HS-5 (cell line): Measurements from ENCODE around the gene GRID2.

ENCODE experiments used
- DNase-seq: peaks from one replicate; pipeline ENCODE4 v3.0.0-alpha.2; 2012; ENCODE audit warnings: low read depth

Gene GRID2

DNA sequence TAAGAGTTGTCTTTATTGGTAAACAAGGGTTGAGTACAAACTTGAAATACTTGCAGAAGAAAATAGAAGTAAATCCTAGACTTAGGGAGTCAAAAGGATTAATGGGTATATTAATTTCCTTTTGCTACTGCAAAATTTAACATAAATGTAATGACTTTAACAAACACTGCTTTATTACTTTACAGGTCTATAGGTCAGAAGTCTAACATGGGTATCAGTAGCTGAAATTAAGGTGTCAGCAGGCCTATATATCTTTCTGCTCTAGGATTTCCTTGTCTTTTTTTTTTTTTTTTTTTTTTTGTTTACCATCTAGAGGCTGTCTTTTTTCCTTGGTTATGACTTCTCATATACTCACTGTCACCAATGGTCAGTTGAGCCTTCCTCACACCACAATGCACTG lies 220.4 kb downstream of the GRID2 start:
- DNase-seq = no peak

GRCh38 chr4:92528541-92528940 lies 224.8 kb downstream of the GRID2 start:
- DNase-seq = no peak

DNA sequence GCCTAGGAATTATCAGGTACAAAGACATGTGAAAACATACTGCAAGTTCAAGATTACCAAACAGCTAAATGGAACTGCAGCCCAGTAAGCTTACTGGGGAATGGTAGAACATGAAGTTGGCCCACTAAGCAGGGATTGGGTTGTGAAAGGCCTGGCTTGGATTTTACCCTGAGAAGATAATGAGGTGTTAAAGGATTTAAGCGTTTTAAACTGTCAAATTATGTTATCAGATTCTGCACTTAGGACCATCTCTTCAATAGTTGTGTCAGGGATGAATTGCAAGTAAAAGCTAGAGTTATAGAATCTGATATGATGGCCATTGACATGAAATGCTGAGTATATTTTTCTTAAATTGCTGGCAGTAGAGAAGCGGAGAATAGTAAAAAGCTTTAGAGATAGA lies 225.7 kb downstream of the GRID2 start:
- DNase-seq = no peak

DNA sequence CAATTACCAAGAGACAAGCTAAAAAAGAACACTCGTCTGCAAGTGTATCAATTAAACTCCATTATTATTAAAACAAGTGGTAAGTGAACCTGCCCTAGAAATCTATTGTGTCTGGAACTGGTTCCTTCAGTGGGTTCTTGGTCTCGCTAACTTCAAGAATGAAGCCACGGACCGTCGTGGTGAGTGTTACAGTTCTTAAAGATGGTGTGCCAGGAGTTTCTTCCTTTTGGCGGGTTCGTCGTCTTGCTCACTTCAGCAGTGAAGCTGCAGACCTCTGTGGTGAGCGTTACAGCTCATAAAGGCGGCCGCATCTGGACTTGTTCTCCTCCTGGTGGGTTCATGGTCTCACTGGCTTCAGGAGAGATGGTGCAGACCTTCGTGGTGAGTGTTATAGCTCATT lies 231.8 kb downstream of the GRID2 start:
- DNase-seq = no peak

- no peak for DNase-seq
These were observed 247.8 kb downstream of the GRID2 start for GRCh38 chr4:92551616-92552015.

DNA sequence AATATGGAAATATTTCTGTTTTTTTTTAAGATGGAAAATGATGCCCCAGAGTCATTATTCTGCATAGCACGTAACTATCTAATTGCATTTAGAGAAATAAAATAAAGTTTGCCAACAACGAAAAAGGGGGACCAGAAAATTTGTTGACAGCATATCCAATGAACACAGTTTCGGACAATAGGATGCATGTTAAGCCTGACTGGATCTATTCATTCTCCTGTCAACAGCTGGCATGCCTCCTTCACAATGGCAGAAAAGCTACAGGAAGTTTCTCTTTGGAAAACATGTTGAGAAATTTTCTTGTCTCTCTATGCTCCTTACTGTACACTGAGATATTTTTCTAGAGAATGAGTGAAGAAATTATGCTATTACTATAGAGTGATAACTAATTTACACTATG lies 262.5 kb downstream of the GRID2 start:
- DNase-seq = no peak

DNA sequence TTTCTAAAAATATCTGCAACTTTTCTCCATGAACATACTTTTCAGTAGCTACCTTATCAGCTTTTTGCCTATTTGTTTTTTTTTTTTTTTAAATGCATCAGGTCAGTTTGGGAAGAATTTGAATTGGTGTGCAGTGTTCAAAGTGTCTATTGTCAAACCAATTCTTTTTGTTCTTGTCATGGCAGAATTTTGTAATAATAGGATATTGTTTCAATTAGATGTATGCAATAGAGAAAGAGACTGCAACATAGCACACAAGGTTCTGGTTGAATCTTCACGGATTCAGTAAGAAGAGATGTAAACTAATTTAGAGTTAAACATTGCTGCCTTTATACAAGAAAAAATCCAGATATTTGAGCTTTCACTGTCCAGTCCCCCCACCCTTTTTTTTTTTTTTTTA lies 277.1 kb downstream of the GRID2 start:
- DNase-seq = no peak

DNA sequence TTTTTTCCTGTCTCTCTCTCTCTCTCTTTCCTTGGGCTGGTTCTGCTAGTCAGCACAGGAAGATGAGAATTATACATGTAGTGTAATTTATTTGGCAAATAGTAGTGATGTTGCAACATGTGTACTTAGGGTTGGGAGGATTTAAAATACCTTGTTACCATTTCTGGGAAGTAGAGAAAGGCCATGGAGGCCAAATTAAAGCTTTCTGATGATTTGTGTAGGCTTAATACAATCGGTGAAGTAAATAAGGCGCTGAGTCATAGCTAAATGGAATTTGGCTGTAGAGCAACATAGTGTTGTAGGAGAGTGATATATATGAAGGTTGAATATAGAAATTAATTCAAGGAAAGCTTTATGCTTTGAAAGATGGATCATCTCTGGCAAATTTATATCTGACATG lies 295.3 kb downstream of the GRID2 start:
- no peak for DNase-seq

DNA sequence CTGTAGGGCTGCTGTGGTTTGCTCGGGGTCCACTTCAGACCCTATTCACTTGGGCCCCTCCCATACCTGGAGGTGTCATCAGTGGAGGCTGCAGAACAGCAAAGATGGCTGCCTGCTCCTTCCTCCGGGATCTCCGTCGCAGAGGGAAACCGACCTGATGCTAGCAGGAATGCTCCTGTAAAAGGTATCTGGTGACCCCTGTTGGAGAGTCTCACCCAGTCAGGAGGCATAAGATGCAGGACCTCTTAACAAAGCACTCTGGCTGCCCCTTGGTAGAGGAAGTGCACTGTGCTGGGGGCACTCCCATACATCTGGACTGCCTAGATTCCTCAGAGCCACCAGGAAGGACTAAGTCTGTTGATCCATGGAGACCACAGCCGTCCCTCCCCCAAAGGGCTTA lies 296.9 kb downstream of the GRID2 start:
- DNase-seq = no peak

GRCh38 chr4:92606227-92606626 lies 302.5 kb downstream of the GRID2 start:
- DNase-seq = no peak

DNA sequence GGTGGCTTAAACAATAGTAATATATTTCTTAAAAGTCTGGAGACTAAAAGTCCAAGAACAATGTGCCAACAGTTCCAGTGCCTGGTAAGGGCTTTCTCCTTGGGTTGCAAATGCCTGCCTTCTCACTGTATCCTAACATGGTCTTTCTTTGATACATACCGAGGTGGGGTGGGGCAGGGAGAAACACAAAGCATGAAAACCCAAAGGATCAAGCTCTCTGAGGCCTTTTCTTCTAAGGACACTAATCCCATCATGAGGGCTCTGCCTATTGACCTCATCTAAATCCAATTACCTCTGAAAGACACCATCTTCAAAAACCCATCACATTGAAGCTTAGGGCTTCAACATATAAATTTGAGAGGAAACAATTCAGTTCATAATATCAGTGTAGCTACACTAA lies 311.3 kb downstream of the GRID2 start:
- no peak for DNase-seq

DNA sequence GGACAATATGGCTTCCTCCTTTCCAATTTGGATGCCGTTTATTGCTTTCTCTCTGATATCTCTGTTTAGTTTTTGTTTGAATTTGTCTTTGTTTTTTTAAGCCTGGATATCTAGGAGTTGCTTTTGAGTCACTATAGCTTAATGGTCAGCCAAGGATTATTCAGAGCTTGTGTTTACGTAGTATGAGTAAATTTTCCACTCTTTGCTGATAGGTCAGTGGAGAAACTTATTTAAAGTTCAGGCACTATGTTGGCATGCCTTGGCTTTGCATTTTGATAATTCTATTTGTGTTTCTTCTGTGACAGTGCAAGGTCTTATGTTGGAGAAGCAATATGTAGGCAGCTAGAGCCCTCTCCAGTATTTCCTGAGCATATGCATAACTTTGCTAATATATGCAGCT lies 315.2 kb downstream of the GRID2 start:
- DNase-seq = no peak

- no peak for DNase-seq
These were observed 325.5 kb downstream of the GRID2 start for GRCh38 chr4:92629302-92629701.

- no peak for DNase-seq
These were observed 331.1 kb downstream of the GRID2 start for GRCh38 chr4:92634882-92635281.

DNA sequence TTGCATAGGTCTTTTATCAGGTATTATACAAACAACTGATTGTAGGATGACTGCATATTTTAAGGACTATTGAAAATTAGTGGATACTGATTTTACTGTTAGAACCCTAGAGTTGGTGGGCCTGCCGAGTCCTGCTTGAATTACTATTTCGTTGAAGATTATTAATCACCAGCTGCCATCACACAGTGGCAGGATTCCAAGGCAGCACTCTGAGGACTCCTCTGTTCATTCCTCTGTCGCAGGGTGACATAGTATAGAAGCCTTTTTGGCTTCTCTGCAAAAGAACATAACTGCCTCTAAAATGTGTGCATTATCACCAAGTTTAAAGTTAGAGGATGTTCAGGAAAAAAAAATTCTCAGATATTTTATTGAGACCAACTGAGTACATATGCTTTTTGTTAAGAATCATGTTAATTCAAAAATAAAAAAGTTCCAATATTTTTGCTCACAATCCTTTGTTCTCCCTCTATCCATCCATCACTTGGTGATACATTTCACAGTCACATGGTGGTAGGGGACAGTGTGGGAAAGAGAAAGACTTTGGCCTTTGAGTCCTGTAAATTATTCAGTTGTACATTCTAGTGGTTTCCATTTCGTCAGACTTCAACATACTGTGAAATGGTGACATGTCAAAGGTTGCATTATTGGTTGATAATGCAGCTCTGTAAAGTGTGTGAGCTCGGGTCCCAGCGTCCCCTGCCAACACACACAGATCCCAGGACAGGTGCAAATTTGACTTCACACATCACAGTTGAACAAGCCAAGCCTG lies 332.5 kb downstream of the GRID2 start:
- no peak for DNase-seq

GRCh38 chr4:92641409-92641808 lies 337.6 kb downstream of the GRID2 start:
- DNase-seq = no peak

- DNase-seq = no peak
These were observed 343.1 kb downstream of the GRID2 start for GRCh38 chr4:92646826-92647225.

GRCh38 chr4:92651536-92651935 lies 347.8 kb downstream of the GRID2 start:
- DNase-seq = no peak

DNA sequence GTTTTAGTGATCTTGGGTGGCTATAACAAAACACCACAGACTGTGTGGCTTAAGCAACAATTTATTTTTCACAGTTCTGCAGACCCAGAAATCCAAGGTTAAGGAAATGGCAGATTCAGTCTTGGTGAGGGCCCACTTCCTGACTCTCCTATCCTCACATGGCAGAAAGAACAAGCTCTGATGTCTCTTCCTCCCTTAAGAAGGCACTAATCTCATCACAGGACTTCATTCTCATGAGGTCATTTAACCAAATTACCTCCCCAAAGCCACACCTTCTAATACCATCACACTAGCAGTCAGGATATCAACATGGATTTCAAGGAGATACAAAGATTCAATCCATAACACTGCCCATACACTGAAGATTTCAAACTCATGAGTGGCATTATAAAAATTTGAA lies 350.3 kb downstream of the GRID2 start:
- DNase-seq = no peak

- no peak for DNase-seq
These were observed 353.9 kb downstream of the GRID2 start for GRCh38 chr4:92657695-92658094.

- DNase-seq = no peak
These were observed 354.6 kb downstream of the GRID2 start for GRCh38 chr4:92658318-92658717.

DNA sequence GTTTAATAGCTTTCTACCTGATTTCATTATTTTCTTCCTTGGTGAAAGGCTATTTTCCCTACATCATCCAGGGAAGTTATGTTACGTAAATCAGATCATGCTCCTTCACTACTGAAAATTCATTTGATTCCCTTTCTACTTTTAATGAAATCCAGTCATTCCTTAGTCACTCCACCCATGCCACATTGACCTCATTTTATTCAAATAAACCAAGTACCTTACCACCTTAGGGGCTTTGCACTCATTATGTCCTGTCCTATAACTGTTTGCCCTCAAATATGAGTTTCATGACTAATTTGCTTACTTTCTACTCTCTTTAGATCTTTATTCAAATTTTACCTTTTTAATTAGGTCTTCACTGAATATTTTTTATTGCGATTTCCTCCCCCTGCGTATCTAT lies 374.0 kb downstream of the GRID2 start:
- no peak for DNase-seq

- DNase-seq = no peak
These were observed 374.5 kb downstream of the GRID2 start for GRCh38 chr4:92678292-92678691.

GRCh38 chr4:92679149-92679548 lies 375.4 kb downstream of the GRID2 start:
- DNase-seq = no peak

DNA sequence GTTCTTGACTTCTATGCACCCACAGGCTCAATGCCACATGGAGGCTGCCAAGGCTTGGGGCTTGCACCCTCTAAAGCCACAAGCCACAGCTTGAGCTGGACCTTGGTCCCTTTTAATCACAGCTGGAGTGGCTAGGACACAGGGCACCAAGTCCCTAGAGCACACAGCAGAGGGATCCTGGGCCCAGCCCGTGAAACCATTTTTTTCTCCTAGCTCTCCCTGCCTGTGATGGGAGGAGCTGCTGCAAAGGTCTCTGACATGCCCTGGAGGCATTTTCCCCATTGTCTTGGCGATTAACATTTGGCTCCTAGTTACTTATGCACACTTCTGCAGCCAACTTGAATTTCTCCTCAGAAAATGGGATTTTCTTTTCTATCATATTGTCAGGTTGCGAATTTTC lies 410.9 kb downstream of the GRID2 start:
- no peak for DNase-seq
